Amniotic epithelial cell (primary cell): ENCODE results near the gene PCYT1A.
"Not testable (repeated sequence)": the region's sequence is repeated elsewhere in the genome, so short reads cannot be mapped to it uniquely, and the experiment has no call there.

Experiments
- DNase-seq: peaks from one replicate; pipeline ENCODE4 v3.0.0-alpha.2; 2010; ENCODE audit warnings: low read depth

The PCYT1A gene

DNA sequence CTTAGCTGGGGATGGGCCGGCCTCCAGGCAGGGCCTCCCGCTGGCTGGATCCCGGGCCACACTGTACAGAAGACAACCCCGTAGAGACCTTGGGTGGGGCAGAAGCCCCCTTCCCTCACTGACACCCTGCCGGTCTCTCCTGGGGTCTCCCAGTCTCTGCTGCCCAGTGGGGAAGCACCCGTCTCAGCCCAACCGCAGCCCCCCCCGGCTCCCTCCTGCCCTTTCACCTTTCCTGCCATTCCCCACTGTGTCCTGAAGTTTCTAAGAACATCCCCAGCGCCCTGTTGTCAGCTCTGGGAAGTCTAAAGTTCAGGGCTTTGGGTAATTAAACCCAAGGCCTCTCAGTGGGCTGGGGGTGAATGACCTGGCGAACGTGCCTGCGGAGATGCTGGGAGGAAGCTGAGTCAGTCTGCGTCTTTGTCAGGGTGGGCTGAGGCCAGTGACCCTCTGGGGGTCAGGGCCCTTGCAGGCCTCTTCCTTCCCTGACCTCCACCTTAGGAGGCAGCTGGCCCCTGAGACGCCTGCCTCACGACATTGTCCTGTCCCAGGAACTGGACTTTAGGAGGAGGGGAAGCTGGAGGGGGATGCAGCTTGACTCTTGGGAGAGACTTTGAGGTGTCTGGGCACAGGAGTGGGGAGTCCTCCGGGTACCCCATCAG is 72.6 kb downstream of the PCYT1A start:
- no peak for DNase-seq

DNA sequence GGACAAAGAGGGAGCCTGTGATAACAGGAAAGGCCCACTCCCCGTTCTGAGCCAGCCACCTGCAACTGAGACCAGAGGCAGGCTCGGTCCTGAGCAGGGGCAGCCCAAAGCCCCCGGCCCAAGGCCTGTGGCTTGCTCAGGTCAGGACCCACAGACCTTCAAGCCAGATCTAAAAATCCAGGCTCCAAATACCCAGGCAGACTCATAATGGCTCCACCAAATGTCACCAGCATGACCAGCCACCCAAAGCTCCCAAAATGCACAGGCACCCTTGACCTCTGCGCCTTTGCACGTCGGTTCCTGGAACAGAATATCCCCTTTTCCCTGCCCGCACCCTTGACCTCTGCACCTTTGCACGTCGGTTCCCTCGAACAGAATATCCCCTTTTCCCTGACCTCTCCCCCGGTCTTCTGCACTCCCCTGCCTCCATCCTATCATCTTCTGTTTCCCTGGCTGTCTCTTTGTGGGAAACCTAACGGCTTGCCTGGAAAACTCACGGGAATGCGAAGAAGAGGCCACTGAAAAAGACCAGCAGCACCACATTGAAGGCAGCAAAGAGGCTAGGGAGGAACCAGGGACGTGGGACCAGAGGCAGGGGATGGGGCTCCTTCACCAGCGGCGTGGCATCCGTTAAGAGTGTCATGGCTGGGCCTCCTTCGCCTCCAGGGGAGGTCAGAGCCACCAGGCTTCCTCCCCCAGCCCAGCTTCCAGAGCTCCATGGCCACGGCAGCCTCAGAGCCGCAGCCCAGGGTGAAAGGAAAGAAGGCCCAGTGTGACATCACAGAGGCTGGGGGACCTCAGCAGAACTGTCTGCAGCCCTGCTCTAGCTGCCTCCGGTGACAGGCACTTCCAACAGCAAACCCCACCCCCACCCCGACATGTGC is 76.6 kb downstream of the PCYT1A start, which contains the start of gene ZDHHC19:
ZDHHC19 (minus strand) TSS at position 728 of the 884 bp plus-strand sequence; CDS start at position 643, 85 bp downstream.
- DNase-seq, result no peak

DNA sequence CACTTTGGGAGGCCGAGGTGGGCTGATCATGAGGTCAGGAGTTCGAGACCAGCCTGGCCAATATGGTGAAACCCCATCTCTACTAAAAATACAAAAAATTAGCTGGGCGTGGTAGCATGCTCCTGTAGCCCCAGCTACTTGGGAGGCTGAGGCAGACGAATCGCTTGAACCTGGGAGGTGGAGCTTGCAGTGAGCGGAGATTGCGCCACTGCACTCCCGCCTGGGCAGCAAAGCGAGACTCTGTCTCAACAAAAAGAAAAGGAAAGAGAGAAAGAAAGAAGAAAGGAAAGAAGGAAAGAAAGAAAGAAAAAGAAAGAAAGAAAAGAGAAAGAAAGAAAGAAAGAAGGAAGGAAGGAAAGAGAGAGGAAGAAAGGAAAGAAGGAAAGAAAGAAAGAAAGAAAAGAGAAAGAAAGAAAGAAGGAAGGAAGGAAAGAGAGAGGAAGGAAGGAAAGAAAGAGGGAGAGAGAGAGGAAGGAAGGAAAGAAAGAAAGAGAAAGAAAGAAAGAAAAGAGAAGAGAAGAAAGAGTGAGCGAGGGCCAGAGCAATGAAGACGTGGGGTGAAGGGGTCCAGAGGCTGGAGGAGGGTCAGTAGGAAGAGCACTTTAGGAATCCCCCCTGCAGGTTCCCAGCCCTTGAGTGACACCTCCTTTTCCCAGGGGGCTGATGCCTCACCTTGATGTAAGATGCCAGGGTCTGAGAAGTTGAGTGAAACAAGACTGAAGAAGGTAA is 77.4 kb downstream of the PCYT1A start:
- not testable (repeated sequence) for DNase-seq

DNA sequence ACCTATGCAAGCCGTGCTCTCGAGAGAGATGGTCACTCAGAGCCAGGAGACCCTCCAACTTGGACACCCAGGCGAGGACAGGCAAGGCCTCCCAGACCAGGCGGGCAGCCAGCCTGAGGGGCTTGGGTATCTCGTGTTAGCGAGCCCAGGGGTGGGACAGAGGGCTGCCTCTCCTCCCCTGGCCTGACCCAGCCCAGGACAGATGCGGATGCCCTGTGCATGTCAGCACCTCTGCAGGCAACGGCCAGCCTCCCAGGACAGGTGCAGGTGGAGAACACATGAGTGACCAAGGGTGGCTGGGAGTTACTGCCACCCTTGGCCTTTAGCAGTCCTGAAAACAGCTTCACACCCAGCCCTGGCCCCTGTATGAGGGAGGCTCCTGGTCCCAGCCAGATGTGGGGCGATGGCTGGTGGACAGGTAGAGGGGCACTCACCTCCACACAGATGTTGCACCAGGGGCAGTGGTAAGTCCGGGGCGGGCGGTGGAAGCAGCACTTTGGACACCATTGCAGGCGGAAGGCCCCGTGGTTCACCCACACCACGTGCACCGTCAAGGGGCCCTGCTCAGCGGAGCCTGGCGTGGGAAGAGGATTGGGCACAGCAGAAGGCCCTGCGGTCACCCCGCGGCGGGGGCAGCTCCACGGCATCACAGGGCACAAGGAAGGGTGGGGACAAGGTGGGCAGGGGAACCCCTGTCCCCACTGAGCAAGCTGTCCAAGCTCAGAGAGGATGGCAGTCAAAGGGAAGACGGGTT is 78.4 kb downstream of the PCYT1A start:
- no peak for DNase-seq

DNA sequence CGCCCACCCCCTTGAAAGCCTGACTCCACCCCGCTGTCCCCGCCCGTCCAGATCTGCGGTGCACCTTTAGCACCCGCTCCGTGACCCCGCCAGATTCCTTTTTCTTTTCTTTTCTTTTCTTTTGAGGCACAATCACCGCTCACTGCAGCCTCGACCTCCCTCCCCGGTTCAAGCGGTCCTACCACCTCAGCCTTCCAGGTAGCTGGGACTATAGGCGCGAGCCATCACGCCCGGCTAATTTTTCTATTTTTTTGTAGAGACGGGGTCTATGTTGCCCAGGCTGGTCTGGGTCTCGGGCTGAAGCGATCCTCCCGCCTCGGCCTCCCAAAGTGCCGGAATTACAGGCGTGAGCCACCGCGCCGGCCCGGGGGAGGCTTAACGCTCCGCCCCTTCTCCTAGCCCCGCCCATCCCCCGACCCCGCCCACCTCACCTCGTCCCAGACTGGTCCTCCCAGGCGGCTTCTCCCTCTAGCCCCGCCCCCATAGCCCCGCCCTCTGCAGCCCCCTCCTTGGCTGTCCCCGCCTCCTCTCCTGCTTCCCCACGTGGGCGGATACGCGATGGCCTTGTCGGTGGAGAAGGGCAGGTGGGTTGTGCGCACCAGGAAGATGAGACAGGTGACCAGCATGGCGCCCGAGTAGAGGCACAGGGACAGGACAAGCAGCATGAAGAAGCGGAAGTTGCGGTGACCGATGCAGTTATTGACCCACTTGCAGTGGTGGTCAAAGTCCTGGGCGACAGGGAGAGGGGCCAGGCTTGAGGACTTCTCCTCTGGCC is 79.5 kb downstream of the PCYT1A start:
- DNase-seq, result no peak

DNA sequence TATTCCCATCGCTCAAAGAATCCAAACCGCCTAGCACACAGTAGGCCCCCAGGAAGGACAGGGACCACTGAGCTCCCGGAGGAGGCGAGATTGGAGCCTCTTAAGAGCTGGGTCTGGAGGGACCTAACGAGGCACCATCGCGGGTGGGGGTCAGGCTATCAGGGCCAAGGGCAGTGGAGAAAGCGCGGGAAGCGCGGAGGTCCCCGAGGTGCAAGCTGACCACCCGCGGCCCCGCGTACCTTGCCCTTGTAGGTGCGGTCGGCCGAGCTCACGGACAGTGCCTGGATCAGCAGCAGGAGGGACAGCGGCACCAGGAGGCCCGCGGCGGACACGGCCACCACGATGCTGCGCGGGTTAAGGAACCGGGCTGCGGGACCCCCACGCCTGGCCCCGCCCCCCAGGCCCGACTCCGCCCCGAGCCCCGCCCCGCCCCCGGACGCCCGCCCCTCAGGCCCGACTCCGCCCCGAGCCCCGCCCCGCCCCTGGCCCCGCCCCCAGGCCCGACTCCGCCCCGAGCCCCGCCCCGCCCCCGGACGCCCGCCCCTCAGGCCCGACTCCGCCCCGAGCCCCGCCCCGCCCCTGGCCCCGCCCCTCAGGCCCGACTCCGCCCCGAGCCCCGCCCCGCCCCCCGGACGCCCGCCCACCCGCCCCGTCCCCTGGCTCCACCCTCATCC is 80.2 kb downstream of the PCYT1A start:
- DNase-seq, result no peak

GRCh38 chr3:196205442-196206205 is 81.9 kb downstream of the PCYT1A start:
- not testable (repeated sequence) for DNase-seq

DNA sequence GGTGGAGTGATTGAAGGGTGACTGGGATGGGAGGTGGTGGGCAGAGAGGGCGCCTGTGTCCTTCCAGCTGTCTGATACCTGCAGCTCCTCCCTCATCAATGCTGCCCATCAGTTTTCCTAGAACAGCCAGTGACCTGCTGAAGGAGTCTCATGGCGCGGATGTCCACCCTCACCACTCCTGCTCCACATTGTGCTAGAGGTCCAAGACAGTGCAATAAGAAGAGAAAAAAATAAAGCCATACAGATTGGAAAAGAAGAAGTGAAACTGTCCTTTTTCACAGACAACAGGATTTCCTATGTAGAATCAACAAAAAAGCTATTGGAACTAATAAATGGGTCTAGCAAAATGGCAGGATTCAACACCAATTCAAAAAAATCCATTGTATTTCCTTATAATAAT is 83.7 kb downstream of the PCYT1A start:
- no peak for DNase-seq

DNA sequence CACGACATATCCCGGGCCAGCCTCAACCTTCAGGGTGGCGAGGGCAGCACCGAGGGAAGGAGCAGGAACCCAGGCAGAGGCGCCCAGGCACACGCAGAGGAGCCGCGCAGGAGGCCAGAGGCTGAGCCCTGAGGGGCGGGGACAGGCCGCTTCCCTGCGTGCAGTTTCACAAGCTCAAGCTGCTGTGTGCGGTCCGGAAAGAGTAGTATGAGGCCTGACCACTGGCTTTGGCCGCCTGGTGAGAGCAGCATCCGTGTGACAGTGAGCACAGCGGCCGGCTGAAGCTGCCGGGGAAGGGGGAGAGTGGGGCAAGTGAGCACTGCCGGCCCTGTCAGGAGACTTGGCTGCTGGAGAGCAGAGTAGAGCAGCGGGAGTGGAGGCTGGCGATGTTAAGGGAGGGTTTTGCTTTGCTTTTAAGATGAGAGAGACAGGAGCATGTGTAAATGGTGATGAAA is 85.0 kb downstream of the PCYT1A start:
- DNase-seq, result peak; percentile 71

DNA sequence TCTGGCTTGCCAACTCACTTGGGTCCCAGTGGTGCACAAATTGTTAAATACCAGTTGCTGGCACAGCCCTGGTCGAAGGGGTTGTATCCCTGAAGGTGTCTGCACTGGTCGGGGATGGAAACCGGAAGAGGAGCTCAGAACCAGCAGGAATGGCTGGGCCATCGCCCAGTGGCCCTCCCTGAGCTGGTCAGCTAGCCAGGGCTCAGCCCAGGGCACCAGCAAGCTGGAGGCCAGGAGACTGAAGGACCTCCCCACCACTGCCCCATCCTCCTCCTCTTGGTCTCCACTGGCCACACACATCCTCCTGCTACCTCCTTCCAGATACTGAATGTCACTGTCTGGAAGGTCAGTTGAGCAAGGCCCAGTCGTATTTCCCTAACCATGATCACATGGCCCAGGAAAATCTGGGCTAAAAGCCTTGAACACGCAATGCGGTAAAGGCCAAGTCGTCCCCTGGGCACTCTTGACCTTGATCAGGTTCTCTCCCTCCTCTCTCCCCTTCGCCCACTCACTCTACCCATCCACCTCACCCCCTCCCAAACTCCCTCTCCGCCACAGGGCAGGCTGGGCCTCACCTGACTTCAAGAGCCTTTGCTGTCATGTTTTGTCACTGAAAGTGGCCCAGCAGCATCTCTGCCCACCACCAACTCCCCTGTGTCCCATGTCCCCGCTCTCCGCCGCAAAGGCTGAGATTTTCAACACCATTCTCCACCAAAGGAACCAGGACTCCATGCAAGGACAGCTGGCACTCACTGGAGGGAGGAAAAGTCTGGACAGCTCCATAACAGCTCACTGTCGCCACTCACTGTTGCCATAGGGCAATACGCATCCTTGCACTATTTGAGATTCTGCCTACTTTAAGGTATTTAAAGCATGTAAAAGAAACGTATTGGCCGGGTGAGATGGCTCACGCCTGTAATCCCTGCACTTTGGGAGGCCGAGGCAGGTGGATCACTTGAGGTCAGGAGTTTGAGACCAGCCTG is 88.5 kb downstream of the PCYT1A start:
- peak; percentile 41 for DNase-seq

- DNase-seq, result no peak
Observed at GRCh38 chr3:196198081-196198675, 89.3 kb downstream of the PCYT1A start.

GRCh38 chr3:196197524-196197923 is 90.0 kb downstream of the PCYT1A start:
- DNase-seq, result no peak

GRCh38 chr3:196195664-196196265 is 91.8 kb downstream of the PCYT1A start:
- no peak for DNase-seq

DNA sequence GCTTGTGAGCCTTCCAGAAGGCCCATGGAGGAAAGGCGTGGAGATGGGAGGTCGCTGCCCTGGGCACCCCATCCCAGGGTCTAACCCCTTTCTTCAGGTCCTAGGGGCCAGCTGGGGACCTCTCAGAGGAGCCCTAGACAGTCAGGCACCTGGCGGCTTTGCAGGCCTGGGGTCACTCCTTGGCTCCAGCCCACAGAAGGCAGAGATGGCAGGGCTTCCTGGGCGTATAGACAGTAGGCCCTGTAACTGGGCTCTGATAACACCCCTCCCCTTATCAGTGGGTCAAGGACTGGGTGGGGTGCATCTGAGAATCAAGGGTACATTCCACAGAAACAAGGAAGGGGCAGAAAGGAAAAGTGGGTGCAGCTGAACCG is 93.0 kb downstream of the PCYT1A start:
- no peak for DNase-seq

GRCh38 chr3:196193736-196194541 is 93.6 kb downstream of the PCYT1A start:
- peak; percentile 35 for DNase-seq

GRCh38 chr3:196193133-196193735 is 94.3 kb downstream of the PCYT1A start:
- peak; percentile 34 for DNase-seq
